HCT116 (cell line): ENCODE data around the gene CNTN4. TPM values are rescaled to one million over a fixed set of nuclear protein-coding genes. Genes with fewer than 3 reads are reported as not detected.

Experiments
- ATAC-seq: fragments of 200-7000 bp; cut with Tn5 transposase; 2 replicates; pipeline ENCODE4 v1.9.1; 2020; ENCODE audit warnings: mild to moderate bottlenecking, moderate library complexity
- BruUV-seq: library from RNA; stranded (reverse); fragments of 400-500 nt; replicated peaks from 2 replicates; lab custom pipeline; 2021; lab: Mats Ljungman, UMichigan
- CTCF ChIA-PET: fragments of 300-600 bp; sonication (Branson Sonifier 250); formaldehyde crosslinking; loops from one replicate; lab custom pipeline; 2021; ENCODE audit warnings: antibody characterized with exemption; lab: Charles Lee
- POLR2A ChIA-PET: fragments of 300-600, 350-600 bp; sonication (Branson Sonifier 250); formaldehyde crosslinking; loops from one replicate; lab custom pipeline; 2021; ENCODE audit warnings: antibody characterized with exemption; lab: Charles Lee
- RAD21 ChIA-PET, 2 experiments: fragments of 300-600 bp; sonication (Branson Sonifier 250); formaldehyde crosslinking; loops; one replicate each; lab custom pipeline; 2023; ENCODE audit warnings: low total read pairs in 2 of 2; ENCODE audit not compliant: uncharacterized antibody in 2 of 2, unreplicated experiment in 2 of 2, low non-redundant PET in 1 of 2; lab: Charles Lee
- DNase-seq: peaks from one replicate; pipeline ENCODE4 v3.0.0-alpha.2; 2010; ENCODE audit warnings: low read depth, low spot score
- H2AFZ ChIP-seq: fragments of 200-600 bp; shearing (Covaris generic), sonication (generic); 2 replicates; pipeline ENCODE4 v1.6.1; 2017; ENCODE audit warnings: low read depth, mixed run types, mixed read lengths, antibody characterized with exemption, low read length; ENCODE audit not compliant: poor library complexity, severe bottlenecking
- H3K27ac ChIP-seq: 2 replicates; pipeline ENCODE4 v1.5.1; 2012; ENCODE audit warnings: low read depth, low read length
- H3K27me3 ChIP-seq: fragments of 200-600 bp; sonication (generic); 2 replicates; pipeline ENCODE4 v1.6.1; 2016; ENCODE audit warnings: mixed run types, low read length, mixed read lengths; ENCODE audit not compliant: insufficient read depth
- H3K36me3 ChIP-seq, 2 experiments: fragments of 200-500 bp in 1 of 2; fragments of 200-600 bp in 1 of 2; sonication (Bioruptor generic) in 1 of 2; sonication (generic) in 1 of 2; 2 replicates each; pipeline versions ENCODE4 v1.5.1 to v1.6.1; 2014 to 2016; ENCODE audit warnings: low read length in 2 of 2, inconsistent platforms in 1 of 2, mixed read lengths in 1 of 2, mixed run types in 1 of 2; ENCODE audit not compliant: insufficient read depth in 2 of 2, control insufficient read depth in 1 of 2
- H3K4me1 ChIP-seq, 2 experiments: fragments of 200-600 bp in 1 of 2; sonication (generic) in 1 of 2; 2 replicates each; pipeline versions ENCODE4 v1.5.1 to v1.6.1; 2012 to 2017; ENCODE audit warnings: low read length in 2 of 2, inconsistent platforms in 1 of 2, mild to moderate bottlenecking in 1 of 2, mixed read lengths in 1 of 2, mixed run types in 1 of 2, moderate library complexity in 1 of 2; ENCODE audit not compliant: insufficient read depth in 2 of 2, control insufficient read depth in 1 of 2
- H3K4me2 ChIP-seq: fragments of 200-600 bp; sonication (generic); 2 replicates; pipeline ENCODE4 v1.6.1; 2017; ENCODE audit warnings: mixed run types, low read length, mixed read lengths
- H3K4me3 ChIP-seq, 2 experiments: fragments of 200-600 bp in 1 of 2; sonication (generic) in 1 of 2; replicated peaks in 1 of 2; 2 replicates each; pipeline ENCODE4 v1.5.1; 2011 to 2016; ENCODE audit warnings: low read length in 2 of 2, control low read depth in 1 of 2, low read depth in 1 of 2, mild to moderate bottlenecking in 1 of 2, mixed read lengths in 1 of 2, mixed run types in 1 of 2
- H3K79me2 ChIP-seq: fragments of 200-600 bp; sonication (generic); 2 replicates; pipeline ENCODE4 v1.6.1; 2017; ENCODE audit warnings: mild to moderate bottlenecking, mixed run types, low read length, moderate library complexity, mixed read lengths; ENCODE audit not compliant: insufficient read depth
- H3K9ac ChIP-seq: fragments of 200-600 bp; sonication (generic); 2 replicates; pipeline ENCODE4 v1.6.1; 2016; ENCODE audit warnings: low read length, mixed read lengths
- H3K9me2 ChIP-seq: fragments of 200-600 bp; sonication (generic), shearing (Covaris generic); 2 replicates; pipeline ENCODE4 v1.6.1; 2017; ENCODE audit warnings: mixed run types, mild to moderate bottlenecking, moderate library complexity; ENCODE audit not compliant: insufficient read depth
- H3K9me3 ChIP-seq, 2 experiments: fragments of 200-500 bp in 1 of 2; fragments of 200-600 bp in 1 of 2; sonication (Bioruptor generic) in 1 of 2; sonication (generic) in 1 of 2; 2 replicates each; pipeline ENCODE4 v1.6.1; 2014 to 2017; ENCODE audit warnings: low read length in 2 of 2, mixed read lengths in 2 of 2, inconsistent platforms in 1 of 2, low read depth in 1 of 2, mild to moderate bottlenecking in 1 of 2, mixed run types in 1 of 2, moderate library complexity in 1 of 2; ENCODE audit not compliant: control insufficient read depth in 1 of 2, insufficient read depth in 1 of 2
- H4K20me1 ChIP-seq: fragments of 200-600 bp; sonication (generic), shearing (Covaris generic); 2 replicates; pipeline ENCODE4 v1.6.1; 2017; ENCODE audit warnings: mixed run types, mild to moderate bottlenecking, moderate library complexity; ENCODE audit not compliant: insufficient read depth
- ATF3 ChIP-seq: IDR thresholded peaks from 2 replicates; pipeline ENCODE4 v1.6.1; 2012
- CBX3 ChIP-seq: IDR thresholded peaks from 2 replicates; pipeline ENCODE4 v1.6.1; 2012; ENCODE audit warnings: low read depth
- CEBPB ChIP-seq: IDR thresholded peaks from 2 replicates; pipeline ENCODE4 v1.6.1; 2012; ENCODE audit warnings: low read depth
- EGR1 ChIP-seq: IDR thresholded peaks from 2 replicates; pipeline ENCODE4 v1.6.1; 2012; ENCODE audit warnings: low read depth
- ELF1 ChIP-seq: IDR thresholded peaks from 2 replicates; pipeline ENCODE4 v1.6.1; 2012; ENCODE audit warnings: low read depth, borderline replicate concordance
- EZH2 ChIP-seq: fragments of 200-600 bp; sonication (generic); IDR thresholded peaks from 2 replicates; pipeline ENCODE4 v1.6.1; 2017; ENCODE audit warnings: antibody characterized with exemption, mixed run types
- FOSL1 ChIP-seq: IDR thresholded peaks from 2 replicates; pipeline ENCODE4 v1.6.1; 2012; ENCODE audit warnings: low read depth
- JUND ChIP-seq: IDR thresholded peaks from 2 replicates; pipeline ENCODE4 v1.6.1; 2012
- MAX ChIP-seq: IDR thresholded peaks from 2 replicates; pipeline ENCODE4 v1.6.1; 2012
- POLR2A ChIP-seq: IDR thresholded peaks from 2 replicates; pipeline ENCODE4 v1.7.0; 2011; ENCODE audit warnings: borderline replicate concordance; ENCODE audit not compliant: insufficient read depth, insufficient read length; ENCODE audit errors: extremely low read depth
- POLR2AphosphoS5 ChIP-seq: IDR thresholded peaks from 2 replicates; pipeline ENCODE4 v1.6.1; 2011; ENCODE audit warnings: mild to moderate bottlenecking, low read depth, low read length, moderate library complexity
- RAD21 ChIP-seq: IDR thresholded peaks from 2 replicates; pipeline ENCODE4 v1.6.1; 2012; ENCODE audit warnings: low read depth, mild to moderate bottlenecking
- REST ChIP-seq: IDR thresholded peaks from 2 replicates; pipeline ENCODE4 v1.6.1; 2012; ENCODE audit warnings: low read depth
- SP1 ChIP-seq: IDR thresholded peaks from 2 replicates; pipeline ENCODE4 v1.6.1; 2012; ENCODE audit warnings: low read depth
- SRF ChIP-seq: IDR thresholded peaks from 2 replicates; pipeline ENCODE4 v1.6.1; 2012; ENCODE audit warnings: low read depth
- TCF7L2 ChIP-seq: IDR thresholded peaks from 2 replicates; pipeline ENCODE4 v1.7.0; 2011; ENCODE audit warnings: borderline replicate concordance, inconsistent platforms; ENCODE audit not compliant: insufficient read depth, insufficient read length; ENCODE audit errors: extremely low read depth
- YY1 ChIP-seq: IDR thresholded peaks from 2 replicates; pipeline ENCODE4 v1.6.1; 2011; ENCODE audit warnings: low read length, low read depth, moderate library complexity, mild to moderate bottlenecking; ENCODE audit not compliant: insufficient replicate concordance; ENCODE audit errors: extremely low read depth
- ZFX ChIP-seq: fragments of 450-650 bp; IDR thresholded peaks from 2 replicates; pipeline ENCODE4 v1.6.1; 2017
- ZNF274 ChIP-seq: fragments of 200-500 bp; sonication (Bioruptor generic); IDR thresholded peaks from 2 replicates; pipeline ENCODE4 v1.6.1; 2014; ENCODE audit warnings: mild to moderate bottlenecking, low read depth, low read length, inconsistent platforms
- intact Hi-C: fragments of 100-400 bp; cut with micrococcal nuclease; formaldehyde crosslinking; loops from 2 replicates; pipeline ENCODE4 v1.10.0; 2022
- total RNA-seq: library from RNA; stranded (reverse); gene quantifications from one replicate; pipeline ENCODE4 v1.2.1, GENCODE V29; 2021; ENCODE audit not compliant: unreplicated experiment

CNTN4 gene
- total RNA-seq, 1 experiment from 2014 or later: not detected

- no peak for TF ChIP-seq ZFX
- no peak for TF ChIP-seq RAD21
- no peak for TF ChIP-seq TCF7L2
- no peak for TF ChIP-seq JUND
- TF ChIP-seq EGR1: no peak
- no peak for TF ChIP-seq CEBPB
- TF ChIP-seq ELF1: no peak
Measured at GRCh38 chr3:2661078-2661477, 562.4 kb downstream of the CNTN4 start (continued).

- H4K20me1 ChIP-seq: no peaks in the 10 kb centered on the region
- CTCF ChIA-PET: no interaction called here
- no peak overlapping the region for H2AFZ ChIP-seq
- no peak for TF ChIP-seq ZFX
- TF ChIP-seq ZNF274: no peak
- TF ChIP-seq POLR2A: no peak
- TF ChIP-seq EGR1: no peak
- no peak for TF ChIP-seq POLR2AphosphoS5
- TF ChIP-seq SRF: no peak
- no peak for TF ChIP-seq CEBPB
- TF ChIP-seq MAX: no peak
- no peak for TF ChIP-seq CBX3
- no peak for TF ChIP-seq ELF1
- no peak for TF ChIP-seq YY1
- TF ChIP-seq ATF3: no peak
- TF ChIP-seq JUND: no peak
- TF ChIP-seq FOSL1: no peak
- no peak for TF ChIP-seq REST
- TF ChIP-seq RAD21: no peak
- no peak for TF ChIP-seq EZH2
- TF ChIP-seq TCF7L2: no peak
- no peak for TF ChIP-seq SP1
- no peaks in the 10 kb centered on the region for H3K36me3 ChIP-seq
- H3K27ac ChIP-seq: no peak overlapping the region
- no peak overlapping the region for H3K4me3 ChIP-seq
- intact Hi-C loops: no loop called here
- DNase-seq (no peak), ATAC-seq (no peak)
- no TSS peak for BruUV-seq
- no peaks in the 10 kb centered on the region for H3K9me2 ChIP-seq
- RAD21 ChIA-PET: no interaction called here
- H3K27me3 ChIP-seq: no peaks in the 10 kb centered on the region
- H3K9me3 ChIP-seq: peaks cover 10 to 28% of the 10 kb centered on the region in 2 experiments; a peak in 2 of 4 replicates
- H3K4me1 ChIP-seq: no peaks in the 10 kb centered on the region
- H3K4me2 ChIP-seq: no peak overlapping the region
- POLR2A ChIA-PET: no interaction called here
- no peaks in the 10 kb centered on the region for H3K79me2 ChIP-seq
- H3K9ac ChIP-seq: no peak overlapping the region
Measured at GRCh38 chr3:2677501-2677900, 578.8 kb downstream of the CNTN4 start.
